ENCODE measurements around the gene PHC2.

PHC2 gene

GRCh38 chr1:33392639-33393038, 38.3 kb downstream of the PHC2 start:
- in situ Hi-C loops (cut with HindIII; ENCODE audit: low sequenced_read_pairs): no loop called here

- in situ Hi-C loops (cut with HindIII; ENCODE audit: low sequenced_read_pairs): no loop called here
These were observed 38.7 kb downstream of the PHC2 start for GRCh38 chr1:33392206-33392605.

GRCh38 chr1:33391343-33392078, 39.4 kb downstream of the PHC2 start:
- in situ Hi-C loops (cut with HindIII; ENCODE audit: low sequenced_read_pairs): no loop called here

GRCh38 chr1:33390542-33390941, 40.4 kb downstream of the PHC2 start:
- in situ Hi-C loops (cut with HindIII; ENCODE audit: low sequenced_read_pairs): no loop called here

GRCh38 chr1:33388805-33389771, 41.8 kb downstream of the PHC2 start:
- in situ Hi-C loops (cut with HindIII; ENCODE audit: low sequenced_read_pairs): no loop called here

- in situ Hi-C loops (cut with HindIII; ENCODE audit: low sequenced_read_pairs): no loop called here
These were observed 43.3 kb downstream of the PHC2 start for GRCh38 chr1:33387625-33388024.

- in situ Hi-C loops (cut with HindIII; ENCODE audit: low sequenced_read_pairs): no loop called here
These were observed 45.6 kb downstream of the PHC2 start for GRCh38 chr1:33385251-33385650.

GRCh38 chr1:33384040-33384812, 46.7 kb downstream of the PHC2 start:
- in situ Hi-C loops (cut with HindIII; ENCODE audit: low sequenced_read_pairs): no loop called here

GRCh38 chr1:33383489-33383888, 47.4 kb downstream of the PHC2 start:
- in situ Hi-C loops (cut with HindIII; ENCODE audit: low sequenced_read_pairs): no loop called here

- in situ Hi-C loops (cut with HindIII; ENCODE audit: low sequenced_read_pairs): no loop called here
These were observed 48.1 kb downstream of the PHC2 start for GRCh38 chr1:33382661-33383415.

GRCh38 chr1:33381977-33382376, 48.9 kb downstream of the PHC2 start:
- in situ Hi-C loops (cut with HindIII; ENCODE audit: low sequenced_read_pairs): no loop called here

- in situ Hi-C loops (cut with HindIII; ENCODE audit: low sequenced_read_pairs): no loop called here
These were observed 50.1 kb downstream of the PHC2 start for GRCh38 chr1:33380811-33381210.

GRCh38 chr1:33379631-33380354, 51.1 kb downstream of the PHC2 start:
- in situ Hi-C loops (cut with HindIII; ENCODE audit: low sequenced_read_pairs): no loop called here

- in situ Hi-C loops (cut with HindIII; ENCODE audit: low sequenced_read_pairs): no loop called here
These were observed 51.9 kb downstream of the PHC2 start for GRCh38 chr1:33378976-33379375.

- in situ Hi-C loops (cut with HindIII; ENCODE audit: low sequenced_read_pairs): no loop called here
These were observed 52.4 kb downstream of the PHC2 start for GRCh38 chr1:33378524-33378923.

GRCh38 chr1:33377756-33378155, 53.1 kb downstream of the PHC2 start:
- in situ Hi-C loops (cut with HindIII; ENCODE audit: low sequenced_read_pairs): no loop called here

GRCh38 chr1:33377013-33377412, 53.9 kb downstream of the PHC2 start:
- in situ Hi-C loops (cut with HindIII; ENCODE audit: low sequenced_read_pairs): no loop called here

GRCh38 chr1:33375316-33375715, 55.6 kb downstream of the PHC2 start:
- in situ Hi-C loops (cut with HindIII; ENCODE audit: low sequenced_read_pairs): no loop called here

GRCh38 chr1:33374336-33375105, 56.4 kb downstream of the PHC2 start:
- in situ Hi-C loops (cut with HindIII; ENCODE audit: low sequenced_read_pairs): no loop called here
